Endodermal cell (in vitro differentiated cells): ENCODE data around the gene CACNA2D4. TPM values are rescaled to one million over a fixed set of nuclear protein-coding genes. Genes with fewer than 3 reads are reported as not detected.

ENCODE experiments used
- DNase-seq: peaks from one replicate; pipeline ENCODE4 v3.0.0-alpha.2; 2017
- H3K27ac ChIP-seq: 2 replicates; pipeline ENCODE4 v1.5.1; 2013; ENCODE audit warnings: mild to moderate bottlenecking, low read depth, low read length, moderate library complexity
- H3K27me3 ChIP-seq: 2 replicates; pipeline ENCODE4 v1.6.1; 2013; ENCODE audit warnings: mild to moderate bottlenecking, low read length, moderate library complexity; ENCODE audit not compliant: insufficient read depth, control insufficient read depth, poor library complexity, severe bottlenecking
- H3K36me3 ChIP-seq: 2 replicates; pipeline ENCODE4 v1.7.0; 2013; ENCODE audit warnings: mild to moderate bottlenecking, low read length, moderate library complexity; ENCODE audit not compliant: control insufficient read depth, insufficient read depth
- H3K4me1 ChIP-seq: one replicate; pipeline ENCODE4 v1.7.0; 2013; ENCODE audit warnings: low read length; ENCODE audit not compliant: control insufficient read depth, insufficient read depth
- H3K4me3 ChIP-seq: 2 replicates; pipeline ENCODE4 v1.5.1; 2013; ENCODE audit warnings: mild to moderate bottlenecking, low read length, moderate library complexity
- H3K9ac ChIP-seq: 2 replicates; pipeline ENCODE4 v1.6.1; 2013; ENCODE audit warnings: mild to moderate bottlenecking, low read length, moderate library complexity; ENCODE audit not compliant: poor library complexity, severe bottlenecking; ENCODE audit errors: extremely low read depth
- H3K9me3 ChIP-seq: 2 replicates; pipeline ENCODE4 v1.6.1; 2013; ENCODE audit warnings: mild to moderate bottlenecking, low read length, moderate library complexity; ENCODE audit not compliant: control insufficient read depth
- H3K27ac Mint-ChIP-seq: 2 replicates; pipeline ENCODE4 v1.8.0; 2020; ENCODE audit warnings: mixed read lengths
- H3K27me3 Mint-ChIP-seq: 2 replicates; pipeline ENCODE4 v1.8.0; 2021; ENCODE audit warnings: mild to moderate bottlenecking, mixed read lengths; ENCODE audit not compliant: insufficient read depth
- H3K36me3 Mint-ChIP-seq: 2 replicates; pipeline ENCODE4 v1.8.0; 2020; ENCODE audit warnings: low read depth, mixed read lengths
- H3K4me1 Mint-ChIP-seq: 2 replicates; pipeline ENCODE4 v1.8.0; 2020; ENCODE audit warnings: mixed read lengths
- H3K4me3 Mint-ChIP-seq: 2 replicates; pipeline ENCODE4 v1.8.0; 2020; ENCODE audit warnings: mild to moderate bottlenecking, moderate library complexity, mixed read lengths
- H3K9me3 Mint-ChIP-seq: 2 replicates; pipeline ENCODE4 v1.8.0; 2020; ENCODE audit warnings: mild to moderate bottlenecking, mixed read lengths
- WGBS, 2 experiments: methylation state at CpG; one replicate each; pipeline versions ENCODE4 v1.1.5 to v1.1.7; 2013; ENCODE audit warnings: missing lambda C conversion rate in 2 of 2, mixed read lengths in 1 of 2; ENCODE audit not compliant: insufficient coverage in 1 of 2, insufficient read length in 1 of 2; 5-methylcytosine and 5-hydroxymethylcytosine counted together
- total RNA-seq, 2 donors: library from RNA; stranded (reverse); fragmentation: NEBNext Ultra II Directional in 1 of 2; extraction: Animal tissue kit (Norgen Biotek cat#: 25700) in 1 of 2; gene quantifications; 2 replicates in 1 of 2; 3 replicates in 1 of 2; pipeline ENCODE4 v1.2.1, GENCODE V29; 2021
- TF ChIP-seq, protein P1 (sequence below): fragments of 200-600 bp; sonication (generic); conservative IDR thresholded peaks from 2 replicates; pipeline ENCODE4 v1.5.0; 2021; ENCODE audit warnings: antibody characterized with exemption, mild to moderate bottlenecking

CACNA2D4 gene
- total RNA-seq, 2 donors from 2014 or later: 4.3 to 5.7 TPM

DNA sequence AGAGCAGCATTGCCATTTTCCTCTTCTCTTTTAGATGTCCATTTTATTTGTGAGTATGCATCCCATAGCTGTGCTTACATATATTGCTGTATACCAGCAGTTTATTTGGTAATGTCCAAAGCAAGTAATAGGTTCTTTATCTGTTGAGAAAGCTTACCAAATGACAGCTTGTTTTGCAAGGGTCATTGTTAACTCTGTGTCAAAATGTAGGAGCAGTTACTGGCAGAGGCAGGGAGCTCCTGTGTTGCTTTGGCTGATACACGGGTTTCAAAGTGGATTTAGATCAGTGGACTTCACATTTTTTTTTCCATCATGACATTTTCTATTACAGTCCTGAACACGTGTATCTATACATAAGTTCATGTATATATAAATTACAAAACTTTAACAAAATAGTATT, 136.2 kb downstream of the CACNA2D4 start:
- 67 to 100% methylated on average over 1 of the region's 2 CpGs for WGBS, 2 experiments
- H3K36me3 ChIP-seq: peaks cover 78% of the 10 kb centered on the region
- no peaks in the 10 kb centered on the region for H3K9me3 ChIP-seq
- peaks cover 15% of the 10 kb centered on the region for H3K4me1 ChIP-seq
- no peak for DNase-seq
- TF ChIP-seq, protein P1, sequence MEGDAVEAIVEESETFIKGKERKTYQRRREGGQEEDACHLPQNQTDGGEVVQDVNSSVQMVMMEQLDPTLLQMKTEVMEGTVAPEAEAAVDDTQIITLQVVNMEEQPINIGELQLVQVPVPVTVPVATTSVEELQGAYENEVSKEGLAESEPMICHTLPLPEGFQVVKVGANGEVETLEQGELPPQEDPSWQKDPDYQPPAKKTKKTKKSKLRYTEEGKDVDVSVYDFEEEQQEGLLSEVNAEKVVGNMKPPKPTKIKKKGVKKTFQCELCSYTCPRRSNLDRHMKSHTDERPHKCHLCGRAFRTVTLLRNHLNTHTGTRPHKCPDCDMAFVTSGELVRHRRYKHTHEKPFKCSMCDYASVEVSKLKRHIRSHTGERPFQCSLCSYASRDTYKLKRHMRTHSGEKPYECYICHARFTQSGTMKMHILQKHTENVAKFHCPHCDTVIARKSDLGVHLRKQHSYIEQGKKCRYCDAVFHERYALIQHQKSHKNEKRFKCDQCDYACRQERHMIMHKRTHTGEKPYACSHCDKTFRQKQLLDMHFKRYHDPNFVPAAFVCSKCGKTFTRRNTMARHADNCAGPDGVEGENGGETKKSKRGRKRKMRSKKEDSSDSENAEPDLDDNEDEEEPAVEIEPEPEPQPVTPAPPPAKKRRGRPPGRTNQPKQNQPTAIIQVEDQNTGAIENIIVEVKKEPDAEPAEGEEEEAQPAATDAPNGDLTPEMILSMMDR: no peak
- peak overlapping the region; percentile 16 for H3K4me3 ChIP-seq
- Mint-ChIP-seq H3K27ac (peak overlapping the region; percentile 5), H3K36me3 (peaks cover 67% of the 10 kb centered on the region), H3K4me1 (peaks cover 19% of the 10 kb centered on the region), H3K27me3 (no peaks in the 10 kb centered on the region), H3K4me3 (no peak overlapping the region), H3K9me3 (no peaks in the 10 kb centered on the region)
- no peak overlapping the region for H3K27ac ChIP-seq
- no peak overlapping the region for H3K9ac ChIP-seq
- H3K27me3 ChIP-seq: no peaks in the 10 kb centered on the region

DNA sequence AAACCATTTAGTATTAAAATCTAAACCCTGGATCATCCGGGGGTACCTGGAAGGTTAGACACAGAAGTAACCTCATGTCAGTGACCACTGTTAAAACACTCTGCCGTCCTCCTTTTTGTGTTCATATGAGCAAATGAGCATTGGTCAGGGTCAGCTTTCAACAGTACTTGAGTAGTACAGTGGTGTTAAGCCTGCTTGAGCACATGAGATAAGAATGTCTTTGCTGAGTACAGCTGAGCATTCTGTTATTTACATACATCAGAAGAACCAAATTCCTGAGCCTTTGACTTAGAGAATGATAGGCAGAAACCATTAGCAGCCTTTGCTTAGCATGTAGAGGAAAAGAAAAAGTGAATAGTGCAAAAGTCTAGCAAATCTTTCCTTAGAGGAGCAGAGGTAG, 136.7 kb downstream of the CACNA2D4 start:
- 88 to 89% methylated on average over 2 of the region's 2 CpGs for WGBS, 2 experiments
- no peaks in the 10 kb centered on the region for H3K9me3 ChIP-seq
- Mint-ChIP-seq H3K36me3 (peaks cover 64% of the 10 kb centered on the region), H3K9me3 (no peaks in the 10 kb centered on the region), H3K27me3 (no peaks in the 10 kb centered on the region), H3K4me3 (no peak overlapping the region), H3K27ac (peak overlapping the region; percentile 5), H3K4me1 (peaks cover 21% of the 10 kb centered on the region)
- peak overlapping the region; percentile 22 for H3K9ac ChIP-seq
- no peaks in the 10 kb centered on the region for H3K27me3 ChIP-seq
- H3K27ac ChIP-seq: no peak overlapping the region
- peak; percentile 47 for DNase-seq
- peaks cover 74% of the 10 kb centered on the region for H3K36me3 ChIP-seq
- H3K4me1 ChIP-seq: peaks cover 15% of the 10 kb centered on the region
- TF ChIP-seq, protein P1: no peak
- peak overlapping the region; percentile 16 for H3K4me3 ChIP-seq

DNA sequence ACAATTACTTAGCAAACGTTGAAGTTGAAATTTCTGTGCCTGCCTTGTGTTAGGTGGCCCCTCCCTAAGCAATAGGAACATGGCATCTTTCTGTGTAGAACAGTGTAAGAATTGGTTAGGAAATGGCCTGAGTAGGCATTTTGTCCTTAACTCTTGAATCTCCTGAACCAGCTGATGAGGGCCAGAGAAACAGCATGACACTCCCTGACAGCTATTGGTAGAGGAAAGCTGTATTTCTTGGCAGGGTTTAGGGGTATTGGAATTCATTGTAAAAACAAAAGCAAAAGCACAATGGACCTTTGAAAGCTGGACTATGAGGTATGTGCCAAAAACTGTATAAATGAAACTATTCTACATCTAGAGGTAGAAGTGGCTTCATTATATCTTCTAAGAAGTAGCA, 138.7 kb downstream of the CACNA2D4 start:
- Mint-ChIP-seq H3K27ac (no peak overlapping the region), H3K4me1 (peaks cover 39% of the 10 kb centered on the region), H3K36me3 (peaks cover 49% of the 10 kb centered on the region), H3K4me3 (no peak overlapping the region), H3K27me3 (no peaks in the 10 kb centered on the region), H3K9me3 (no peaks in the 10 kb centered on the region)
- Histone ChIP-seq H3K27me3 (no peaks in the 10 kb centered on the region), H3K36me3 (peaks cover 55% of the 10 kb centered on the region), H3K9ac (no peak overlapping the region), H3K4me1 (peaks cover 24% of the 10 kb centered on the region), H3K27ac (no peak overlapping the region), H3K4me3 (no peak overlapping the region), H3K9me3 (no peaks in the 10 kb centered on the region)
- 79 to 100% methylated on average over 1 of the region's 1 CpG for WGBS, 2 experiments
- TF ChIP-seq, protein P1: no peak
- DNase-seq: no peak
